Ishikawa (cell line): ENCODE measurements around the gene KIFC1.

Source experiments
- CEBPB ChIP-seq: IDR thresholded peaks from 2 replicates; pipeline ENCODE4 v1.6.1; 2012
- CREB1 ChIP-seq: IDR thresholded peaks from 2 replicates; pipeline ENCODE4 v1.6.1; 2012; ENCODE audit warnings: low read depth
- EGR1 ChIP-seq: IDR thresholded peaks from 2 replicates; pipeline ENCODE4 v1.6.1; 2012
- EP300 ChIP-seq: IDR thresholded peaks from 2 replicates; pipeline ENCODE4 v1.6.1; 2012; ENCODE audit warnings: borderline replicate concordance
- FOXM1 ChIP-seq: IDR thresholded peaks from 2 replicates; pipeline ENCODE4 v1.6.1; 2012; ENCODE audit warnings: low read depth, borderline replicate concordance
- NFIC ChIP-seq: IDR thresholded peaks from 2 replicates; pipeline ENCODE4 v1.6.1; 2012
- TAF1 ChIP-seq: IDR thresholded peaks from 2 replicates; pipeline ENCODE4 v1.6.1; 2012; ENCODE audit warnings: low read depth, mild to moderate bottlenecking
- TCF12 ChIP-seq: IDR thresholded peaks from 2 replicates; pipeline ENCODE4 v1.6.1; 2012; ENCODE audit warnings: low read depth
- TEAD4 ChIP-seq: IDR thresholded peaks from 2 replicates; pipeline ENCODE4 v1.6.1; 2012
- YY1 ChIP-seq: IDR thresholded peaks from 2 replicates; pipeline ENCODE4 v1.6.1; 2012; ENCODE audit warnings: low read depth
- ZBTB7A ChIP-seq: IDR thresholded peaks from 2 replicates; pipeline ENCODE4 v1.6.1; 2012; ENCODE audit warnings: low read depth
- TF ChIP-seq, protein P1 (sequence below): IDR thresholded peaks from 2 replicates; pipeline ENCODE4 v1.6.1; 2012; ENCODE audit warnings: low read depth, mild to moderate bottlenecking
- TF ChIP-seq, protein P2 (sequence below): IDR thresholded peaks from 2 replicates; pipeline ENCODE4 v1.6.1; 2012
- TF ChIP-seq, protein P3 (sequence below): IDR thresholded peaks from 2 replicates; pipeline ENCODE4 v1.6.1; 2012

KIFC1 gene

DNA sequence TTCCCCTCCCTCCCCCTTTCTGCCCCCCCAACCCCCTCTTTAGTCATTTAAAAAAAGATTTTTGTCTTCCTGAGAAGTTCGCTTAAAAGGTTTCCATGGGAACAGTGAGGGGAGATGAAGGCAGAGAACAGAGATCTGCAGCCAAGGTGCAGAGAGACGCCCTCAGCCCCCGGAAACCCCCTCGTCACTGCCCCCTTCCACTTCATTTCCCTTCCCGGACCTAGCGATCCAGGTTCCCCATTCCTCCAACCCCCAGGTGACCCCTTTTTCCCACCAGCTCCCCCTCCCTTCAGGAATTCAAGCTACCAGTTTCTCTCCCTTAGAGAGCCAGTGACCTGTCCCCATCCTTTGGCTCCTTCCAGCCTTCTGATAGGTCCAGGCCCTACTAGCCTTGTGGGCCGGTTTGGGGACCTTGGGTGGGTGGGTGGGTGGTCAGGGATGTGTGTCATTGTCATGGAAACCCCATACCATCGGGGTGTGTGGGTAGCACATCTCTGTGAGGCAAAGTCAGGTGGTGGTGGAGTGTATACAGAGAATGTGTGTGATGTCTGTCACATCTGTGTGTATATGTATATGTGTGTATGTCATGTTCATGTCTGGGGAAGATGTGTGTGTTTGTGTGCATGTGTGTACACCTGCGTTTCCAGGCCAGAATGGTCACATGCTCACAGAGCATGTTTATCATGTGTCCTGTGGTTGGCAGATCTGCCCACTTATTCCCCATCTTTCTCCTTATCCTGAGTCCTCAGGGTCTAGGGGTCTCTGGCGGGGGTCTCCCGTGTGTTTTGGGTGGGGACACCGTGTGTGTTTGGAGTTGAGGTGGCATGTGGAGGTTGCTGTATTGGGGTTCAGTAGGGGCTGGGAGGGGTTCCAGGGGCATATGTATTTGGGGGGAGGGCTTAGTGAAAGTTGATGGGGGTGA, 35.2 kb downstream of the KIFC1 start:
- TF ChIP-seq, protein P1, sequence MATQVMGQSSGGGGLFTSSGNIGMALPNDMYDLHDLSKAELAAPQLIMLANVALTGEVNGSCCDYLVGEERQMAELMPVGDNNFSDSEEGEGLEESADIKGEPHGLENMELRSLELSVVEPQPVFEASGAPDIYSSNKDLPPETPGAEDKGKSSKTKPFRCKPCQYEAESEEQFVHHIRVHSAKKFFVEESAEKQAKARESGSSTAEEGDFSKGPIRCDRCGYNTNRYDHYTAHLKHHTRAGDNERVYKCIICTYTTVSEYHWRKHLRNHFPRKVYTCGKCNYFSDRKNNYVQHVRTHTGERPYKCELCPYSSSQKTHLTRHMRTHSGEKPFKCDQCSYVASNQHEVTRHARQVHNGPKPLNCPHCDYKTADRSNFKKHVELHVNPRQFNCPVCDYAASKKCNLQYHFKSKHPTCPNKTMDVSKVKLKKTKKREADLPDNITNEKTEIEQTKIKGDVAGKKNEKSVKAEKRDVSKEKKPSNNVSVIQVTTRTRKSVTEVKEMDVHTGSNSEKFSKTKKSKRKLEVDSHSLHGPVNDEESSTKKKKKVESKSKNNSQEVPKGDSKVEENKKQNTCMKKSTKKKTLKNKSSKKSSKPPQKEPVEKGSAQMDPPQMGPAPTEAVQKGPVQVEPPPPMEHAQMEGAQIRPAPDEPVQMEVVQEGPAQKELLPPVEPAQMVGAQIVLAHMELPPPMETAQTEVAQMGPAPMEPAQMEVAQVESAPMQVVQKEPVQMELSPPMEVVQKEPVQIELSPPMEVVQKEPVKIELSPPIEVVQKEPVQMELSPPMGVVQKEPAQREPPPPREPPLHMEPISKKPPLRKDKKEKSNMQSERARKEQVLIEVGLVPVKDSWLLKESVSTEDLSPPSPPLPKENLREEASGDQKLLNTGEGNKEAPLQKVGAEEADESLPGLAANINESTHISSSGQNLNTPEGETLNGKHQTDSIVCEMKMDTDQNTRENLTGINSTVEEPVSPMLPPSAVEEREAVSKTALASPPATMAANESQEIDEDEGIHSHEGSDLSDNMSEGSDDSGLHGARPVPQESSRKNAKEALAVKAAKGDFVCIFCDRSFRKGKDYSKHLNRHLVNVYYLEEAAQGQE, result no peak
- TF ChIP-seq FOXM1 (no peak), CEBPB (no peak), TCF12 (no peak), EGR1 (no peak), ZBTB7A (no peak), TAF1 (no peak)
- TF ChIP-seq, protein P2, sequence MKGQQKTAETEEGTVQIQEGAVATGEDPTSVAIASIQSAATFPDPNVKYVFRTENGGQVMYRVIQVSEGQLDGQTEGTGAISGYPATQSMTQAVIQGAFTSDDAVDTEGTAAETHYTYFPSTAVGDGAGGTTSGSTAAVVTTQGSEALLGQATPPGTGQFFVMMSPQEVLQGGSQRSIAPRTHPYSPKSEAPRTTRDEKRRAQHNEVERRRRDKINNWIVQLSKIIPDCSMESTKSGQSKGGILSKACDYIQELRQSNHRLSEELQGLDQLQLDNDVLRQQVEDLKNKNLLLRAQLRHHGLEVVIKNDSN, result no peak
- TF ChIP-seq, protein P3, sequence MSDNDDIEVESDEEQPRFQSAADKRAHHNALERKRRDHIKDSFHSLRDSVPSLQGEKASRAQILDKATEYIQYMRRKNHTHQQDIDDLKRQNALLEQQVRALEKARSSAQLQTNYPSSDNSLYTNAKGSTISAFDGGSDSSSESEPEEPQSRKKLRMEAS, result no peak

DNA sequence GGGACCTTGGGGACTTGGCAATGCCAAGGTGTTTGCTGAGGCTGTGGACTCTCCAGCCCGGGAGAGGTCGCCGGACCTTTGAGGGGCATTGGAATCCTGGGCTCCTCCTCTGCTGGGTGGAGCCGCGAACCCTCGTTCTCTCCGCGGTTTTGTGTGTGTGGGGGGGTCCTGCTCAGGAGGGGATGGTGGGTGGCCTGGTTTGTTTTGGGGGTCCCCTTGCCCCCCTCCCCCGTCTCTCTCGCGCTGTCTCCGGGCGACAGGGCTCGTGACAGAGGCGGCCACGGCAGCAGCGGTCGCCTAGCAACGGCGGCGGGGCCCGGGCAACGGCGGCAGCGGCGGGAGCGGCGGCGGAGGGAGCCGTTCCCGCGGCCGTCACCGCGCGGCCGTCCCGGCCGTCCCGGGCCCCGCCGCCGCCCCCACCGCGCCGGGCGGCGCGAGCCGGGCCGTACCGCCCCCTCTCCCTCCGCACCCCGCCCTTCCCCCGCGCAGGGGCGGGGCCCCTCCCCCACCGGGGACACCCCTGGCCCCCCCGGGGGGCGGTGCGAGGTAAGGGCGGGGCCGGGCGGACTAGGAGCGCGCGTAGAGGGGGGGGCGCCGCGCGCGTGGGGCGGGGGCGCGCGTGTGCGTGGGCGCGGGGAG, 36.1 kb downstream of the KIFC1 start:
- TF ChIP-seq EP300 (no peak), EGR1 (no peak; the same call in 1 of the 2 replicates), CREB1 (no peak), NFIC (no peak), TAF1 (no peak), TCF12 (no peak), ZBTB7A (peak; percentile 78; the same call in 1 of the 2 replicates)
- TF ChIP-seq, protein P1, result no peak

DNA sequence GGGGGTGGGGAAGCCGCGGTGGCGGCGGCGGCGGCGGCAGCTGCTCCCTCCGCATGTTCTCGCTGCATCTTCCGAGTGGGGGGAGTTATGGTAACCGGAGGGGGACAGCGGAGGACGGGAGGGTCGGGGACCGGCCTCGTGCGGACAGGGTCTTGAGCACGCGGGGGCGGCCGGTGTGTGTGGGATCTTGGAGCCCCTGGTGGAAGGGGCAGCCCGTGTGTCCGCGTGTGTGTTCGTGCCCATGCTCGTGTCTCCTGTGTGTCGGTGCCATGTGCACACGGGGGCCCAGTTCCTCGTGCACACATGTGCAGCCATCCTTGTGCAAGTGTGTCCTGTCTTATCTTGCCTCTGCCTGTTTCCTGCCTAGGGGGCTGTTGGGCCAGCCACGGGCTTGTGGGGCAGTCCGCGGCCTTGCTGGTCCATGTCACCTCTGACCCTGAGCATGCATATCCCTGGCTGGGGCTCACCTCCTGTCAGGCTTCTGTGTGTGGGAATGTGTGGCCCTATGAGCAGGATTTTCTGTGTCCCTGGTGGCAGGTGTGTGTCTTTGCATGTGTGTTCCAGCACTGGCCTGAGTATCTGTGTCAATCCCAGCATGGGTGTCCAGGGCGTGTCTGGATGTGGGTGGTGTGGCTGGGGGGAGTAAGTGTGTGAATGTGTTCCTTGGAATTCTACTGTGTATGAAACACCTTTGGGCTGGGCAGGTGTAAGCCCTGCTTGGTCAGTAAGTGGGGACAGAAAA, 36.8 kb downstream of the KIFC1 start:
- TF ChIP-seq, protein P3, result peak; percentile 85
- TF ChIP-seq EGR1 (peak; percentile 68), TEAD4 (no peak)

DNA sequence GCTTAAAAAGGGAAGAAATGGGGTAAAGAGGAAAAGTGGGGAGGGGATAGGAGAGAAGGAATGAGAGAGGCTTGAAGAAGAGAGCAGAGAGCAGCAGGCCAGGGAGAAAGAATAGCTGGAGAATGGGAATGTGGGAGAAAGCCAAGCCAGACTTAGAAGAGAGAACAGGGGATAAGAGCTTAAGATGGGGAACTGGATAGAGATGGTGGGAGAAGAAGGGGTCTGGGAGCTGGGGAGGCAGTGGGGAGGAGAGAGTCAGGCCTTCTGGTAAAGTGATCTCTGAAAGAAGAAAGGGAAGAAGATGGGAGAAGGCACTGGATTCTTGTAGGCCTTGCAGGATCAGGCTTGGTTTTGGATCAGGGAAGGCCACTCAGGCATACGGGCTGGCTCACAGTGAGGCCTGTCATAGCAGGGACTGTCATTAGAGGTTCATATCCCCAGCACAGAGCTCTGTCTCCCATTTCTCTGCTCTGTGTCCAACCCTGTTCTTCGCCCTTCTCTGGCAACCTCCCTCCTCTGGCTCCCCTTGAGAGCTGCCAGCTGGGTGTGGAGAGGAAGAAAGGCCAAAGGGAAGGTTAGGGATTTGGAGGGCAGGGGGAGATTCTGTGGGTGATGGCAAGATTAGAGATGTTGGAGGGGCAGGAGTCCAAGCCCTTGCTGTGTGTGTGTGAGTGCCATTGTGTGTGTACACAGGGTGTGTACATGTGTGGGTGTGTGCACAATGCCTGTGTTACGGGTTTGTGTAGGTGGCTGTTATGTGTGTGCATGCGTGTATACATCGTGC, 37.5 kb downstream of the KIFC1 start:
- TF ChIP-seq ZBTB7A (no peak), YY1 (no peak)

DNA sequence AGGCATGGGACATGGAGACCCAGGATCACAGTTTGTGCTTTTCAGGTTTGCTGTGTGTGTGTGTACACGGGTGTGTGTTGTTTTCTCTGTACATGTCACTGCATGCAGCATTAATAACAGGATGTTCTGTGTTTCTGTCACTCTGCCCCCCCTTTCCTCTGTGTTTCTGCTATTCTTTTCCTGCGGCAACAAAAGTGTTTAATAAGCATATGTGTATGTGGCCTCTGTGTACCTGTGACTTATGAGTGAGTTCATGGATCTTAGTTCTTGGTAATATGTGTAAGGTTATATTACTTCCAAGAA, 38.1 kb downstream of the KIFC1 start:
- no peak for TF ChIP-seq FOXM1
- no peak for TF ChIP-seq CEBPB
- TF ChIP-seq NFIC, result no peak
- TF ChIP-seq TAF1, result no peak
- no peak for TF ChIP-seq CREB1
- TF ChIP-seq, protein P1, result no peak
- TF ChIP-seq ZBTB7A, result no peak
